ENCODE measurements around the gene DRAXIN.

- no peak for TF ChIP-seq CTCF (IDR thresholded peaks at IDR 0.05; ENCODE audit: low read length)
- TF ChIP-seq EZH2 (IDR thresholded peaks at IDR 0.05; ENCODE audit: borderline replicate concordance, low read length), result no peak
Measured at GRCh38 chr1:11736746-11737639, 45.5 kb downstream of the DRAXIN start.
